Measurements from ENCODE around the gene FUT7. TPM values are rescaled to one million over a fixed set of nuclear protein-coding genes. Genes with fewer than 3 reads are reported as not detected.

The FUT7 gene
- total RNA-seq, 4 donors from 2014 or later = 0.19 to 3.6 (median 0.31) TPM; not detected in 1

DNA sequence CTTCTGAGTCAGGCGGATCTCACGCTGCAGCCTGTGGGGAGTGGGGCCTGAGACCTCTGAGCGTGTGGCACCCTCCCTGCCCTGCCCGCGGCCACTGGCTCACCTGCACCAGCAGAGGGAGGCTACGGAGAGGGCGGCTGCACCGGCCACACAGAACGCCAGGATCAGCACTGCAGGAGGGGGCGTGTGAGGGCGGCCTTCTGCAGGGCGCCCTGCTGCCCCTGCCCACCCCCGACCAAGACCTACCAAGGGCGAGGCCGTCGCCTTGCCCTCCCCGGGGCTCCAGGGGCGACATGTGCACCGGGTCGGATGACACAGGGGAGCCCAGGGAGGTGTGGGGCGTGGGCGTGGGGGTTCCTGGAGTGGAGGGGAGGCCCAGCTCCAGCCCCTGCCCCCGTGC is 8.7 kb upstream of the FUT7 start:
- no peak for DNase-seq (ENCODE audit: low spot score)
- TF ChIP-seq, protein P1, sequence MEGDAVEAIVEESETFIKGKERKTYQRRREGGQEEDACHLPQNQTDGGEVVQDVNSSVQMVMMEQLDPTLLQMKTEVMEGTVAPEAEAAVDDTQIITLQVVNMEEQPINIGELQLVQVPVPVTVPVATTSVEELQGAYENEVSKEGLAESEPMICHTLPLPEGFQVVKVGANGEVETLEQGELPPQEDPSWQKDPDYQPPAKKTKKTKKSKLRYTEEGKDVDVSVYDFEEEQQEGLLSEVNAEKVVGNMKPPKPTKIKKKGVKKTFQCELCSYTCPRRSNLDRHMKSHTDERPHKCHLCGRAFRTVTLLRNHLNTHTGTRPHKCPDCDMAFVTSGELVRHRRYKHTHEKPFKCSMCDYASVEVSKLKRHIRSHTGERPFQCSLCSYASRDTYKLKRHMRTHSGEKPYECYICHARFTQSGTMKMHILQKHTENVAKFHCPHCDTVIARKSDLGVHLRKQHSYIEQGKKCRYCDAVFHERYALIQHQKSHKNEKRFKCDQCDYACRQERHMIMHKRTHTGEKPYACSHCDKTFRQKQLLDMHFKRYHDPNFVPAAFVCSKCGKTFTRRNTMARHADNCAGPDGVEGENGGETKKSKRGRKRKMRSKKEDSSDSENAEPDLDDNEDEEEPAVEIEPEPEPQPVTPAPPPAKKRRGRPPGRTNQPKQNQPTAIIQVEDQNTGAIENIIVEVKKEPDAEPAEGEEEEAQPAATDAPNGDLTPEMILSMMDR (IDR thresholded peaks at IDR 0.05) = no peak
- ATAC-seq (ENCODE audit: low FRiP score) = no peak

DNA sequence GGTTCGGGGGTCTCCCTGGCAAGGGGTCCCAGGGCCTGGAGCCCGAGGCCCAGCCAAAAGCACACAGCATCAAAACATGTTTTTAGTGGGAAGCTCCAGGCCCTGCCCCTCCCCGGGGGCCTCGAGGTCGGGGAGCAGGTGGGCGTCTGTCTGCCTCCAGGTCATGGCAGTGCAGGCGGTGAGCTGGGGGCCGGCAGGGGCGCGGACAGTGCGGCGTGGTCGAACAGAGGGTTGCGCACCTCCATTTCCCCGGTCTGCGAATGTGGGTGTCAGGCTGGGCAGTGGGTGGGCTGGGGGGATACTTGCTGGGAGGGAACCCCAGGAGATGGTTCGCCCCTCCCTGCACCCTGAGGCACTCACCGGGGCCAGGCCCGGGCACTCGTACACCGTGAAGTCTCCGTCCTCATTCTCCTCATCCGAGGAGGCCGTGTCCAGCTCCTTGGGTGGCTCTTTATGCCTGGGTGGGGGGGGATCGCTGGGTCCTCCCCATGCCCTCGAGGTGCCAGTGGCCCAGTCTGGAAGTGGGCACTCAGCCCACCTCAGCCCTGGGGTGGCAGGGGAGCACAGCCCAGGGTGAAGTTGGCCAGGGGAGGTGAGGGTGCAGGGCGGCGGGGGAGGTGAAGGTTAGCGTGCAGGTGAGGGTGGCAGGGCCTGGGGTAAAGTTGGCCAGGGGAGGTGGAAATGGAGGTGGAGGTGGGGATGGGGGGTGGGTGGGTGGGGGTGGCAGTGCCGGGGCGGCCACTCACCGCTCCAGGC is 7.9 kb upstream of the FUT7 start:
- no peak for DNase-seq (ENCODE audit: low spot score)
- TF ChIP-seq, protein P1 (IDR thresholded peaks at IDR 0.05) = no peak
- no peak for ATAC-seq (ENCODE audit: low FRiP score)

DNA sequence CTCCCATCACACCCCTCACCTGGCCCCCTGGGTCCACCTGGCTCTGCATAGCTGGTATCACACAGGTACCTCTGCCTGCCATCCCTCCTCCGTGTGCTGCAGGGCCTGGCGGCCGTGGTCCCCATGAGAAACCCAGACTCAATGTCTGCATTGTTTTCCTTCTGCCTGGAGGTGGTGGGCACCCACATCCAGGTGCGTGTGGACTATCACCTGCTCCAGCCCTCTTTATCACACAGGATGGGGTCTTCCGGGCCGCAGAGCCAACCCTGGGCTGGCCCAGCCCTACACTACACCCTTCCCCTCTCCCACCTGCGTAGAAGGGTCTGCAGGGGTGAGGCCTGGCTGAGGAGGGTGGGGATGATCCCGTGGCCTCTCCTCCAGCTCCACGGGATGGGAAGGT is 7.0 kb upstream of the FUT7 start:
- TF ChIP-seq, protein P1 (IDR thresholded peaks at IDR 0.05) = no peak
- ATAC-seq (ENCODE audit: low FRiP score) = no peak
- no peak for DNase-seq (ENCODE audit: low spot score)

DNA sequence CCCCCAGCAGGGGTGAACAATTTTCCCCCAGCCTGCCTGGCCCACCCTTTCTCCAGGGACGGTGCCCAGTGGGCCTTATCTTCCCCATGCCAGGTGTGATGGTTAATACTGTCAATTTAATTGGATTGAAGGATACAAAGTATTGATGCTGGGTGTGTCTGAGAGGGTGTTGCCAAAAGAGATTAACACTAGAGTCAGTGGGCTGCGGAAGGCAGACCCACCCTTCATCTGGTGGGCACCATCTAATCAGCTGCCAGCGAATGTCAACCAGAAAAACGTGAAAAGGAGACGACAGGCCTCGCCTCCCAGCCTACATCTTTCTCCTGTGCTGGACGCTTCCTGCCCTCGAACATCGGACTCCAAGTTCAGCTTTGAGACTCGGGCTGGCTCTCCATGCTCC is 5.6 kb upstream of the FUT7 start:
- TF ChIP-seq, protein P1 (IDR thresholded peaks at IDR 0.05) = no peak
- ATAC-seq (ENCODE audit: low FRiP score) = no peak
- no peak for DNase-seq (ENCODE audit: low spot score)

DNA sequence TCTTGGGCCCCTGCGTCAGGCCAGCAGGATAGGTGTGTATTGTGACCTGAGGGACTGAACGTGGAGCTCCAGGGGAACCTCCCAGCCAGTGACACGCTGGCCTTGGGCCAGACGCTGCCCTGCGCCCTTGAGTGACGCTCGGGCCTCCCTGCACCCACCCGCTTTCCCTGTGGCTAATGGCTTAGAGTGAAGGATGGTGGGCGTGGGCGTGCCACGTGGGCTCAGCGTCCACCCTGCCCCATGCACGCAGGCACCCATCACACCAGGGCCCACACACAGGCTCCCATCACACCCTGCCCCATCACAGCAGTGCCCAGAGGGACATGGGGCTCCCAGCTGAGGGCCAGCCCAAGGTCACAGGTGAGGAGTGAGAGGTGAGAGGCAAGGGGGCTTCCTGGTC is 5.1 kb upstream of the FUT7 start:
- DNase-seq (ENCODE audit: low spot score) (no peak), ATAC-seq (ENCODE audit: low FRiP score) (no peak)
- TF ChIP-seq, protein P1 (IDR thresholded peaks at IDR 0.05) = no peak

DNA sequence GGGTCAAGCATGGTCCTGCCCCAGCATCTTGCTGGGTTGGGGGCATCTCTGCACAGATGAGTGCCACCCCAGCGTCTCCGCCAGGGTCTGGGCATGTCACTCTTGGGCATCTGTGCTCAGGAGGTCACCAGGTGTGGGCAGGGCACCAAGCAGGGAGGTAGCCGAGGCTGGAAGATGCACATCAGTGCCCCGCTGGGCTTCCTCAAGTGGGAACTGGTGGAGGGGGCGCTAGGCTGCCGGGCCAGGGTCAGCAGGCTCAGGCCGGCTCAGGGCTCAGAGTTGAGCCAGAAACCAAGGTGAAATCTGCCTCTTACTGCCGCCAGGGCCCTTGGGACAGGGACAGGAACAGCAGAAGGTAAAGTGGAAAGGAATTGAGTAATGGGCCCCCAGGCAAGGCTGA is 4.0 kb upstream of the FUT7 start:
- TF ChIP-seq, protein P1 (IDR thresholded peaks at IDR 0.05) = no peak
- ATAC-seq (ENCODE audit: low FRiP score) (no peak), DNase-seq (ENCODE audit: low spot score) (no peak)

DNA sequence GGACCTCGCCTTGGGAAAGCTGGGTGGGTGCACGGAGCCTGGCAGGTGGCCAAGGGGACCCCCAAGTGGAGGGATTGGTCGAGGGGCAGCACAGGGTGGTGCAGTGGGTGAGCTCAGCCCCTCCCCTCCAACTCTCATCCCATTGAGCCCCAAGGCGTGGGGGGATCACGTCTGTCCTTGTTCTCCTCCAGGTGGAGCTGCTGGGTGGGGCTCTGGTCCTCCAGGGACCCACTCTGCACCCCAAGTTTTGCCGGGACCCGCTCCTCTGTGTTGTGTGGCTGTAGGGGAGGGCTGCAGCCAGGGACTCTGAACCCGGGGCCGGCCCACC is 3.6 kb upstream of the FUT7 start:
- ATAC-seq (ENCODE audit: low FRiP score) = peak; percentile 8
- TF ChIP-seq, protein P1 (IDR thresholded peaks at IDR 0.05) = no peak
- DNase-seq (ENCODE audit: low spot score) = no peak
